OCI-LY3 (cell line): ENCODE data around the gene CHRD.

ENCODE experiments used
- H2AFZ ChIP-seq: fragments of 200-600, 300-600 bp; shearing (Covaris generic); 2 replicates; pipeline ENCODE4 v1.6.0; 2014; ENCODE audit warnings: antibody characterized with exemption, low read depth, low read length
- H3K27ac ChIP-seq: fragments of 200-600, 300-600 bp; sonication (generic); 2 replicates; pipeline ENCODE4 v1.5.1; 2014; ENCODE audit warnings: mild to moderate bottlenecking, low read length, moderate library complexity, mixed read lengths
- H3K27me3 ChIP-seq: fragments of 200-600, 300-600 bp; sonication (generic); 2 replicates; pipeline ENCODE4 v1.6.1; 2014; ENCODE audit warnings: low read depth, low read length, mixed read lengths
- H3K36me3 ChIP-seq: fragments of 200-600, 300-600 bp; sonication (generic); replicated peaks from 2 replicates; pipeline ENCODE3; 2014; ENCODE audit warnings: low read depth, low read length, mixed read lengths
- H3K4me1 ChIP-seq: fragments of 300-600, 200-600 bp; sonication (generic); 2 replicates; pipeline ENCODE4 v1.6.1; 2014; ENCODE audit warnings: low read length, mixed read lengths
- H3K4me2 ChIP-seq: fragments of 200-600, 300-600 bp; sonication (generic); 2 replicates; pipeline ENCODE4 v1.6.1; 2014; ENCODE audit warnings: low read length, mixed read lengths
- H3K4me3 ChIP-seq: fragments of 300-600, 200-600 bp; sonication (generic); 2 replicates; pipeline ENCODE4 v1.5.1; 2014; ENCODE audit warnings: antibody characterized with exemption, mild to moderate bottlenecking, low read length, moderate library complexity
- H3K79me2 ChIP-seq: fragments of 300-600, 200-600 bp; shearing (Covaris generic); 2 replicates; pipeline ENCODE4 v1.6.1; 2014; ENCODE audit warnings: mild to moderate bottlenecking, low read length, mixed read lengths
- H3K9ac ChIP-seq: fragments of 300-600, 200-600 bp; shearing (Covaris generic); 2 replicates; pipeline ENCODE4 v1.6.0; 2014; ENCODE audit warnings: mild to moderate bottlenecking, low read length, moderate library complexity
- H3K9me3 ChIP-seq: fragments of 200-600, 300-600 bp; shearing (Covaris generic); 2 replicates; pipeline ENCODE4 v1.6.1; 2014; ENCODE audit warnings: low read length, mixed read lengths; ENCODE audit not compliant: insufficient read depth
- H4K20me1 ChIP-seq: fragments of 200-600, 300-600 bp; sonication (generic); 2 replicates; pipeline ENCODE4 v1.6.1; 2016; ENCODE audit warnings: low read length, mixed read lengths; ENCODE audit not compliant: insufficient read depth
- EZH2phosphoT487 ChIP-seq: fragments of 200-600 bp; shearing (Covaris generic); IDR thresholded peaks from 2 replicates; pipeline ENCODE4 v1.6.1; 2018; ENCODE audit warnings: antibody characterized with exemption, mixed run types, low read depth
- TF ChIP-seq, protein P1 (sequence below): fragments of 200-600, 300-600 bp; sonication (generic); IDR thresholded peaks from 2 replicates; pipeline ENCODE4 v1.5.1; 2014; ENCODE audit warnings: antibody characterized with exemption, low read length, low read depth

CHRD gene

DNA sequence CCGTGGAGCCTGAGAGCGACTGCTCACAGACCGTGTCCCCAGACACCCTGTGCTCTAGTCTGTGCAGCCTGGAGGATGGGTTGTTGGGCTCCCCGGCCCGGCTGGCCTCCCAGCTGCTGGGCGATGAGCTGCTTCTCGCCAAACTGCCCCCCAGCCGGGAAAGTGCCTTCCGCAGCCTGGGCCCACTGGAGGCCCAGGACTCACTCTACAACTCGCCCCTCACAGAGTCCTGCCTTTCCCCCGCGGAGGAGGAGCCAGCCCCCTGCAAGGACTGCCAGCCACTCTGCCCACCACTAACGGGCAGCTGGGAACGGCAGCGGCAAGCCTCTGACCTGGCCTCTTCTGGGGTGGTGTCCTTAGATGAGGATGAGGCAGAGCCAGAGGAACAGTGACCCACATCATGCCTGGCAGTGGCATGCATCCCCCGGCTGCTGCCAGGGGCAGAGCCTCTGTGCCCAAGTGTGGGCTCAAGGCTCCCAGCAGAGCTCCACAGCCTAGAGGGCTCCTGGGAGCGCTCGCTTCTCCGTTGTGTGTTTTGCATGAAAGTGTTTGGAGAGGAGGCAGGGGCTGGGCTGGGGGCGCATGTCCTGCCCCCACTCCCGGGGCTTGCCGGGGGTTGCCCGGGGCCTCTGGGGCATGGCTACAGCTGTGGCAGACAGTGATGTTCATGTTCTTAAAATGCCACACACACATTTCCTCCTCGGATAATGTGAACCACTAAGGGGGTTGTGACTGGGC is 35.1 kb upstream of the CHRD start:
- no peak overlapping the region for H2AFZ ChIP-seq
- no peaks in the 10 kb centered on the region for H3K79me2 ChIP-seq
- no peak overlapping the region for H3K27ac ChIP-seq
- H3K4me1 ChIP-seq: no peaks in the 10 kb centered on the region
- no peaks in the 10 kb centered on the region for H3K27me3 ChIP-seq
- H3K9me3 ChIP-seq: no peaks in the 10 kb centered on the region
- H3K36me3 ChIP-seq: no peaks in the 10 kb centered on the region
- H3K9ac ChIP-seq: no peak overlapping the region
- TF ChIP-seq EZH2phosphoT487: no peak
- TF ChIP-seq, protein P1, sequence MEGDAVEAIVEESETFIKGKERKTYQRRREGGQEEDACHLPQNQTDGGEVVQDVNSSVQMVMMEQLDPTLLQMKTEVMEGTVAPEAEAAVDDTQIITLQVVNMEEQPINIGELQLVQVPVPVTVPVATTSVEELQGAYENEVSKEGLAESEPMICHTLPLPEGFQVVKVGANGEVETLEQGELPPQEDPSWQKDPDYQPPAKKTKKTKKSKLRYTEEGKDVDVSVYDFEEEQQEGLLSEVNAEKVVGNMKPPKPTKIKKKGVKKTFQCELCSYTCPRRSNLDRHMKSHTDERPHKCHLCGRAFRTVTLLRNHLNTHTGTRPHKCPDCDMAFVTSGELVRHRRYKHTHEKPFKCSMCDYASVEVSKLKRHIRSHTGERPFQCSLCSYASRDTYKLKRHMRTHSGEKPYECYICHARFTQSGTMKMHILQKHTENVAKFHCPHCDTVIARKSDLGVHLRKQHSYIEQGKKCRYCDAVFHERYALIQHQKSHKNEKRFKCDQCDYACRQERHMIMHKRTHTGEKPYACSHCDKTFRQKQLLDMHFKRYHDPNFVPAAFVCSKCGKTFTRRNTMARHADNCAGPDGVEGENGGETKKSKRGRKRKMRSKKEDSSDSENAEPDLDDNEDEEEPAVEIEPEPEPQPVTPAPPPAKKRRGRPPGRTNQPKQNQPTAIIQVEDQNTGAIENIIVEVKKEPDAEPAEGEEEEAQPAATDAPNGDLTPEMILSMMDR: no peak
- H4K20me1 ChIP-seq: no peaks in the 10 kb centered on the region
- no peak overlapping the region for H3K4me2 ChIP-seq
- no peak overlapping the region for H3K4me3 ChIP-seq

DNA sequence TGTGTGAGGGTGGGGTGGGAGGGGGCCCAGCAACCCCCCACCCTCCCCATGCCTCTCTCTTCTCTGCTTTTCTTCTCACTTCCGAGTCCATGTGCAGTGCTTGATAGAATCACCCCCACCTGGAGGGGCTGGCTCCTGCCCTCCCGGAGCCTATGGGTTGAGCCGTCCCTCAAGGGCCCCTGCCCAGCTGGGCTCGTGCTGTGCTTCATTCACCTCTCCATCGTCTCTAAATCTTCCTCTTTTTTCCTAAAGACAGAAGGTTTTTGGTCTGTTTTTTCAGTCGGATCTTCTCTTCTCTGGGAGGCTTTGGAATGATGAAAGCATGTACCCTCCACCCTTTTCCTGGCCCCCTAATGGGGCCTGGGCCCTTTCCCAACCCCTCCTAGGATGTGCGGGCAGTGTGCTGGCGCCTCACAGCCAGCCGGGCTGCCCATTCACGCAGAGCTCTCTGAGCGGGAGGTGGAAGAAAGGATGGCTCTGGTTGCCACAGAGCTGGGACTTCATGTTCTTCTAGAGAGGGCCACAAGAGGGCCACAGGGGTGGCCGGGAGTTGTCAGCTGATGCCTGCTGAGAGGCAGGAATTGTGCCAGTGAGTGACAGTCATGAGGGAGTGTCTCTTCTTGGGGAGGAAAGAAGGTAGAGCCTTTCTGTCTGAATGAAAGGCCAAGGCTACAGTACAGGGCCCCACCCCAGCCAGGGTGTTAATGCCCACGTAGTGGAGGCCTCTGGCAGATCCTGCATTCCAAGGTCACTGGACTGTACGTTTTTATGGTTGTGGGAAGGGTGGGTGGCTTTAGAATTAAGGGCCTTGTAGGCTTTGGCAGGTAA is 34.3 kb upstream of the CHRD start:
- H3K9me3 ChIP-seq: no peaks in the 10 kb centered on the region
- no peak overlapping the region for H3K4me3 ChIP-seq
- no peak overlapping the region for H3K4me2 ChIP-seq
- H3K79me2 ChIP-seq: no peaks in the 10 kb centered on the region
- no peaks in the 10 kb centered on the region for H3K27me3 ChIP-seq
- no peak overlapping the region for H3K27ac ChIP-seq
- H3K36me3 ChIP-seq: no peaks in the 10 kb centered on the region
- no peak overlapping the region for H3K9ac ChIP-seq
- TF ChIP-seq EZH2phosphoT487: no peak
- TF ChIP-seq, protein P1: peak; percentile 22; the same call in 1 of the 2 replicates
- no peak overlapping the region for H2AFZ ChIP-seq
- no peaks in the 10 kb centered on the region for H4K20me1 ChIP-seq
- H3K4me1 ChIP-seq: no peaks in the 10 kb centered on the region

DNA sequence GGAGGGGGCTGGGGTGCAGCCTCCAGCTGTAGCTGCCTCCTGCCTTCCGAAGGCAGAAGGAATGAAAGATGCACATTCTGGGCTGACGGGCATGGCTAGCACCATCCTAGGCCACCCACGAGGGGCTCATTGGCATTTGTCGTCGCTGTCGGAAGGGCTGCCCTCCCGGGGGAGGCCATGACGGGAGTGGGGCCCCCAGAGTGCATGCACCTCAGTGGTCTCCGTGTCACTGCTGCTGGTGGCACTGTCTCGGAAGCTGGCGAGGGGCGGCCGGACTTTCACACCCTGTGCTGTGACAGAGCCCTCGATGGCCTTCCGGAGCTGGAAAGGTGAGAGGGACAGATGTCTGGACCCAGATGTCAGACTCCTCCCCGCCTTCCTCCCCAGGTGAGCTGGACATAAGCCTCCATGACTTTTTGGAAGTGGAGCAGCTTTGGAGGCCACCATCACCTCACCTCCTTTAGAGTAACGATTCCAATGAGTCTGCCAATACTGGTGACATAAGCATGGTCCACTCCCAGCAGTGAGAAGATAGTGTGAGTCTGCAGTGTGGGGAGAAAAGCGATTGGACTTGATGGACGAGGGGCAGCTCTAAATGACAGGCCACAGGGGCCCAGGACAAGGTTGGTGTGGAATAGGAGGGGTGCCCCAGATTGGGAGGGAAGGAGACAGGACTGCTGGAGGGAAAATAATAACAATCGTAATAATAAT is 33.2 kb upstream of the CHRD start:
- Histone ChIP-seq H4K20me1 (no peaks in the 10 kb centered on the region), H3K4me2 (no peak overlapping the region), H3K27me3 (no peaks in the 10 kb centered on the region), H3K4me3 (no peak overlapping the region), H3K27ac (no peak overlapping the region), H3K36me3 (no peaks in the 10 kb centered on the region), H3K9me3 (no peaks in the 10 kb centered on the region), H3K9ac (no peak overlapping the region), H3K79me2 (no peaks in the 10 kb centered on the region), H3K4me1 (no peaks in the 10 kb centered on the region), H2AFZ (no peak overlapping the region)
- TF ChIP-seq EZH2phosphoT487: no peak
- TF ChIP-seq, protein P1: no peak
